Renal cortical epithelial cell (primary cell): Measurements from ENCODE around the gene IRF3. TPM values are rescaled to one million over a fixed set of nuclear protein-coding genes. Genes with fewer than 3 reads are reported as not detected.
"Not testable (repeated sequence)": the region's sequence is repeated elsewhere in the genome, so short reads cannot be mapped to it uniquely, and the experiment has no call there.

Source experiments
- DNase-seq: peaks from one replicate; pipeline ENCODE4 v3.0.0-alpha.2; 2011; ENCODE audit warnings: low read depth
- total RNA-seq: library from RNA; depleted of rRNA; stranded (reverse); fragments of >200 nt; gene quantifications from 2 replicates; pipeline ENCODE4 v1.2.3, GENCODE V29; 2014

IRF3 gene
- total RNA-seq, 1 donor from 2014 or later = 68.4 TPM

- DNase-seq = not testable (repeated sequence)
Measured at GRCh38 chr19:49617860-49618259, 47.8 kb downstream of the IRF3 start.

GRCh38 chr19:49616945-49617344 lies 48.7 kb downstream of the IRF3 start:
- no peak for DNase-seq

GRCh38 chr19:49616532-49616931 lies 49.1 kb downstream of the IRF3 start:
- DNase-seq = no peak

- no peak for DNase-seq
Measured at GRCh38 chr19:49615861-49616260, 49.8 kb downstream of the IRF3 start.

DNA sequence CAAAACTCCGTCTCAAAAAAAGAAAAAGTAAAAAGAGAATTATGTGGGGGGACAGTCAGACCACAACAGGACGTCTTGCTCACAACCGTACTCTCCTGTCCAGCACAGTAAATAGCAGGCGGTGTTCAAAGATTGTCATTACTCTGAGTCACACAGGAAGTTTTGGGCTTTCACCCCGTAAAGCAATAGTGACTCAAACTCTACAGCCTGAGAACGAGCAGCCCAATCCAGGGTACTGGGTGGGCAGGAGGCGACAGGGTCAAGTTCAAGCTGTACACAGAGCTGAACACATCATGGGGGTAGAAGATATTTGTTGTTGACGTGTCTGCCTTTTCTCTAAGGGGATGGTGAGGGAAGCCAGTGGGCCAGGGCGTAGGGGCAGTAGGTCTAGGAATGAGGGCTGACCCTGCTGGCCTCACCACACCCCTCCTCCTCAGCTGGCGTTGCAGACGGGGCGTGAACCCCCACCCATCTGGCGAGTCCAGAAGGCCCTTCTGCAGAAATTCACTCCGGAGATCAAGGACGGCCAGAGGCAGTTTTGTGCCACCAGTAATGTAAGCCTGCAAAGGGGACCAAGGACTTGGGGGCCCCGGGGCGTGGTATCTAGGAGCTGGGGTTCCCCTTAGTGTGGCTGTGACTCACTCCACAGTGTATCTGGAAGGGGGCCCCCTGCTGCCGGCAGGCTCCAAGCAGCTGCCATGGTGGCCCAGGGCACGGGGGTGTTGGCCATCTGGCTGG lies 51.4 kb downstream of the IRF3 start:
- peak; percentile 82 for DNase-seq

DNA sequence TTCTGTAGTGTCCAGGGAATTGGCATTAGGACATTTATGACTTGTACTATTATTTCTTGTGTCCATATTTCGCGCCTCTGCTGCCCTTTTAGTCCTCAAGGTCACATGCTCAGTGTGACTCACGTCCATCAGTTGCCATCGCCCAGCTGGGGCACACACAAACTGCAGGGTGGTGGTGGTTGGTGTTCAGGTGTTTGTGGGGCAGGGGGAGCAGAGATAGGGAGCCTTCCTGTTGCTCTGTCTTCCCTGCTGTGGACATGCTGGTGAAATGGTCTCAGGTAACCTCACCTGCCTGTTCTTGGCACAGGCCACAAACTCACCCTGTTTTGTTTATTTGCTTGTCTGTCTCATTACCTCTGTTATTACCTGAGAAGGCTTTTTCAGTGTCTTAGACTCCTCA lies 52.3 kb downstream of the IRF3 start:
- DNase-seq = no peak

Other genes starting within 250 kb of the IRF3 start
- not detected in 2 replicates for gene PTH2, start 242.4 kb downstream of the IRF3 start, total RNA-seq
- gene GFY, start 240.5 kb downstream of the IRF3 start, total RNA-seq = not detected in 2 replicates
- 0.15 TPM in 1 of 2 replicates, not detected in the other for gene SLC17A7, start 224.3 kb downstream of the IRF3 start, total RNA-seq
- gene PIH1D1, start 214.0 kb downstream of the IRF3 start, total RNA-seq = 120 and 197 TPM in 2 replicates
- gene ALDH16A1, start 212.6 kb downstream of the IRF3 start, total RNA-seq = 30.5 and 64.1 TPM in 2 replicates
- gene FLT3LG, start 191.6 kb downstream of the IRF3 start, total RNA-seq = 1.3 and 1.7 TPM in 2 replicates
- gene RPL13A, start 178.2 kb downstream of the IRF3 start, total RNA-seq = 962 and 2,738 TPM in 2 replicates
- 2,210 and 4,384 TPM in 2 replicates for gene RPS11, start 169.4 kb downstream of the IRF3 start, total RNA-seq
- gene FCGRT, start 153.2 kb downstream of the IRF3 start, total RNA-seq = 23.4 and 47.7 TPM in 2 replicates
- 0.75 and 1.6 TPM in 2 replicates for gene RCN3, start 137.9 kb downstream of the IRF3 start, total RNA-seq
- 37.9 and 117 TPM in 2 replicates for gene NOSIP, start 85.3 kb downstream of the IRF3 start, total RNA-seq
- gene PRRG2, start 84.5 kb downstream of the IRF3 start, total RNA-seq = 4.2 and 7.2 TPM in 2 replicates
- 0.87 and 8.7 TPM in 2 replicates for gene PRR12, start 74.7 kb downstream of the IRF3 start, total RNA-seq
- gene RRAS, start 25.7 kb downstream of the IRF3 start, total RNA-seq = 32.5 and 40.5 TPM in 2 replicates
- gene SCAF1, start 23.6 kb downstream of the IRF3 start, total RNA-seq = 12.5 and 50.9 TPM in 2 replicates
- gene BCL2L12, start 76 bp upstream of the IRF3 start, total RNA-seq = 1.9 and 5.9 TPM in 2 replicates
- gene PRMT1, start 11.4 kb upstream of the IRF3 start, total RNA-seq = 205 and 483 TPM in 2 replicates
- gene ADM5, start 23.7 kb upstream of the IRF3 start, total RNA-seq = 0.35 TPM in 2 replicates
- gene CPT1C, start 25.3 kb upstream of the IRF3 start, total RNA-seq = 1.9 and 2.5 TPM in 2 replicates
- not detected in 2 replicates for gene TSKS, start 97.4 kb upstream of the IRF3 start, total RNA-seq
- gene AP2A1, start 101.1 kb upstream of the IRF3 start, total RNA-seq = 43.2 and 98.0 TPM in 2 replicates
- 13.4 and 24.2 TPM in 2 replicates for gene FUZ, start 147.4 kb upstream of the IRF3 start, total RNA-seq
- 18.8 and 66.7 TPM in 2 replicates for gene MED25, start 152.4 kb upstream of the IRF3 start, total RNA-seq
- 28.3 and 106 TPM in 2 replicates for gene PTOV1, start 185.3 kb upstream of the IRF3 start, total RNA-seq
- gene PNKP, start 201.7 kb upstream of the IRF3 start, total RNA-seq = 30.5 and 36.3 TPM in 2 replicates
- gene AKT1S1, start 211.5 kb upstream of the IRF3 start, total RNA-seq = 3.5 and 10.8 TPM in 2 replicates
- 12.1 and 13.7 TPM in 2 replicates for gene TBC1D17, start 211.8 kb upstream of the IRF3 start, total RNA-seq
- 4.9 and 25.7 TPM in 2 replicates for gene IL4I1, start 231.0 kb upstream of the IRF3 start, total RNA-seq